ENCODE measurements around the gene TUBD1.
"Not testable (repeated sequence)": the region's sequence is repeated elsewhere in the genome, so short reads cannot be mapped to it uniquely, and the experiment has no call there.

GRCh38 chr17:59853919-59854729 lies 38.6 kb downstream of the TUBD1 start:
- TF ChIP-seq POLR2A, CTCF, EP300, POLR2AphosphoS5 (IDR thresholded peaks at IDR 0.05): not testable (repeated sequence)
